Left ventricle myocardium inferior (tissue), 1 donor: ENCODE results near the gene HERC3. TPM values are rescaled to one million over a fixed set of nuclear protein-coding genes. Genes with fewer than 3 reads are reported as not detected.

ENCODE experiments used
- DNase-seq: peaks from one replicate; pipeline ENCODE4 v3.0.0-alpha.2; 2020
- H3K27ac ChIP-seq: fragments of 200-600 bp; replicated peaks from 2 replicates; pipeline ENCODE4 v1.8.0; 2021
- H3K27me3 ChIP-seq: fragments of 200-600 bp; 2 replicates; pipeline ENCODE4 v1.8.0; 2021; ENCODE audit warnings: low read depth
- H3K36me3 ChIP-seq: fragments of 200-600 bp; 2 replicates; pipeline ENCODE4 v1.8.0; 2021
- H3K4me1 ChIP-seq: fragments of 200-600 bp; 2 replicates; pipeline ENCODE4 v1.8.0; 2021
- H3K4me3 ChIP-seq: fragments of 200-600 bp; 2 replicates; pipeline ENCODE4 v1.8.0; 2021; ENCODE audit warnings: mild to moderate bottlenecking, moderate library complexity
- H3K9me3 ChIP-seq: fragments of 200-600 bp; replicated peaks from 2 replicates; pipeline ENCODE4 v1.8.0; 2021
- intact Hi-C: fragments of 100-400 bp; cut with micrococcal nuclease; formaldehyde crosslinking; loops from one replicate; pipeline ENCODE4 v1.11.0; 2022
- total RNA-seq: library from RNA; stranded (reverse); fragmentation: NEBNext Ultra II Directional; extraction: Animal tissue kit (Norgen Biotek cat#: 25700); gene quantifications from one replicate; pipeline ENCODE4 v1.2.1, GENCODE V29; 2021
- TF ChIP-seq, protein P1 (sequence below): fragments of 200-600 bp; IDR thresholded peaks from 2 replicates; pipeline ENCODE4 v1.8.0; 2021; ENCODE audit warnings: antibody characterized with exemption, mild to moderate bottlenecking, borderline replicate concordance
- donor health status: DM: no; HTN: yes; CAD: no; lungs with severe emphysema.

HERC3 gene
- total RNA-seq, 1 donor from 2014 or later = 56.8 TPM

DNA sequence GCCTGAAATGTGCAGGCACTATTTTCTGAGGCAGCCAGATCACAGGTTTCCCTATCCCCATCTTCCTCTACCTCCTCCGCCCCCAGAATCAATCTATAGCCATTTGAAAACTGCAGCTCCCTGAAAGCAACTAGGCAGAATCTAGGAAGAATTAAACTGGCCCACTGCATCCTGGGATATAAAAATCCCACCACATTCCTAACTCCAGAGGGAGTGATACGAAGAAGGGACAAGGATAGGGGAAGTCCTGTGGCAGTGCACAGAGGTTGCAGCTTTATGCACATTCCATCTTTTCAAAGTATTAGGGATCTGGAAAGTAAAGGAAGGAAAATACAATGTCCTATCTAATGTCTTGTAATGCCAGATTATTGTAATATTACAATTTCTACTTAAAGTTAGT lies 18.3 kb upstream of the HERC3 start:
- TF ChIP-seq, protein P1, sequence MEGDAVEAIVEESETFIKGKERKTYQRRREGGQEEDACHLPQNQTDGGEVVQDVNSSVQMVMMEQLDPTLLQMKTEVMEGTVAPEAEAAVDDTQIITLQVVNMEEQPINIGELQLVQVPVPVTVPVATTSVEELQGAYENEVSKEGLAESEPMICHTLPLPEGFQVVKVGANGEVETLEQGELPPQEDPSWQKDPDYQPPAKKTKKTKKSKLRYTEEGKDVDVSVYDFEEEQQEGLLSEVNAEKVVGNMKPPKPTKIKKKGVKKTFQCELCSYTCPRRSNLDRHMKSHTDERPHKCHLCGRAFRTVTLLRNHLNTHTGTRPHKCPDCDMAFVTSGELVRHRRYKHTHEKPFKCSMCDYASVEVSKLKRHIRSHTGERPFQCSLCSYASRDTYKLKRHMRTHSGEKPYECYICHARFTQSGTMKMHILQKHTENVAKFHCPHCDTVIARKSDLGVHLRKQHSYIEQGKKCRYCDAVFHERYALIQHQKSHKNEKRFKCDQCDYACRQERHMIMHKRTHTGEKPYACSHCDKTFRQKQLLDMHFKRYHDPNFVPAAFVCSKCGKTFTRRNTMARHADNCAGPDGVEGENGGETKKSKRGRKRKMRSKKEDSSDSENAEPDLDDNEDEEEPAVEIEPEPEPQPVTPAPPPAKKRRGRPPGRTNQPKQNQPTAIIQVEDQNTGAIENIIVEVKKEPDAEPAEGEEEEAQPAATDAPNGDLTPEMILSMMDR = peak; percentile 36
- DNase-seq = no peak
- intact Hi-C loops = no loop called here
- Histone ChIP-seq H3K27me3 (no peaks in the 10 kb centered on the region), H3K4me3 (no peak overlapping the region), H3K36me3 (no peaks in the 10 kb centered on the region), H3K9me3 (no peaks in the 10 kb centered on the region), H3K27ac (no peak overlapping the region), H3K4me1 (peaks cover 21% of the 10 kb centered on the region)

DNA sequence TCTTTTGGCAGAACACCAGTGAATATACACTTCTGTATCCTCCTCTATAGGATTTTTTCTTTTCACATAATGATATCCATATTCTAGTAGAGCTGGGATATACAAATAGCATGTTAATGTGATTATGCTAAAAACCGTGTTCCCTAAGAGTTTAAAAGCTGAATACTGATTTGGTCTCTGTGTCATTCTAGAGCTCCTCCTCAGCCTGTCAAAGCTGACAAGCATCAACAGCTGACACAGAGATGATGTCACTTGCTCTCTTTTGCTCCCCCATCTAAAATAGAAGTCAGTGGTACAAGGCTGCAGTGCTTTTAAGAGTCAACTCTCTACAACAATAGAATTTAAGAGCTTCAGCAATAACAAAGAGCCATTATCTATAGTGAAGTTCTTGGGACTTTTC lies 17.1 kb upstream of the HERC3 start:
- Histone ChIP-seq H3K27me3 (no peaks in the 10 kb centered on the region), H3K27ac (peak overlapping the region; percentile 26), H3K4me3 (no peak overlapping the region), H3K9me3 (no peaks in the 10 kb centered on the region), H3K36me3 (no peaks in the 10 kb centered on the region), H3K4me1 (peaks cover 21% of the 10 kb centered on the region)
- intact Hi-C loops = no loop called here
- TF ChIP-seq, protein P1 = no peak
- DNase-seq = no peak

DNA sequence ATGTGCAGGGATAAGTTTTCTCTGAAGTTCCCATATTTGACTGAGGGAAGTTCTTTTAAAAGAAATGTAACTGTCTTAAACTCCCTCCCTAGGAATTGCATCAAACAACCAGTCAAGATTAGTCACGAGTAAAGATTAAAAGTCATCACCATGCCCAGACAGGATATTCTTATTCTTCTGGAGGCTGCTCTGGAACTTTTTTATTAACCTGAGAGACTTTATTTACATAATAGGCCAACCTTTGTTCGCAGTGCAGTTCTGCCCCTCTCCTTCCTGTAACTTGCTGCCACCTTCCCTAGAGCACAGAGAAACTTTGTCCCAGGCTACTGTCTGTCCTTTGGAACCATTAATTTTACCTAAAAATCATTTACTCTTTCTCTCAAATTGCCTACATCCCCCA lies 9.8 kb upstream of the HERC3 start:
- H3K9me3 ChIP-seq = no peaks in the 10 kb centered on the region
- no peaks in the 10 kb centered on the region for H3K36me3 ChIP-seq
- intact Hi-C loops = no loop called here
- peak overlapping the region; percentile 78 for H3K27ac ChIP-seq
- DNase-seq = no peak
- H3K27me3 ChIP-seq = no peaks in the 10 kb centered on the region
- H3K4me1 ChIP-seq = peaks cover 28% of the 10 kb centered on the region
- TF ChIP-seq, protein P1 = no peak
- no peak overlapping the region for H3K4me3 ChIP-seq

DNA sequence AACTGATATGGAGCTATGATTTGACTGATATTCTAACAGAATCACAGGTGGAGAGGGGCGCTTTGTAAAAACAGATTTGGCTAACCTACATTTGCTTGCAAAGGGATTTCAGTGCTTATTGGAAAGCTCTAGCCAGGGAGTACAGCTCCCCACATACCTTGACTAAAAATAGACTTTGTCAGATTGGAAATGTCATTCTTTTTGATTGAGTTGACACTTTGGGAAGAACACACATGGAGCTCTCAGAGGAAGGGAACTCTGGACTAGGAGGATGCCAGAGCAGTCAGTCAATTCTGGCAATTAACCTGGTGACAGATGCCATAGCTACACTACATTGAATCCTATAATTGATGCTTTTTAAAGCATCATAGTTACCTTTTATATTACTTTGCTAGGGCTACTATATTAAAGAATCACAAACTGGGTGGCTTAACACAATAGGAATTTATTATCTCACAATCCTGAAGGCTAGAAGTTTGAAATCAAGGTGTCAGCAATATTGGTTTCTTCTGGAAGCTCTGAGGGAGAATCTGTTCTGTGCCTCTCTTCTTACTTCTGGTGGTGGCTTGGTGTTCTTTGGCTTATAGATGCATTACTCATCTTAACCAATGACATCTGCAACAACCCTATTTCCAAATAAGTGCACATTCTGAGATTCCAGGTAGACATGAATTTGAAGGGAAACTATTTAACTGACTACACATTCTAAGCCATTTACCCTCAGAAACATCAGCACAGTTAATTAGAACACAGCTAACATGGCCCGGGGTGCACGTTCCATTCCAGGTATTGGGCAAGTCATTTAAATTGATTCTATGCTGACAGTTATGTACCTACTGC lies 8.4 kb upstream of the HERC3 start:
- intact Hi-C loops = no loop called here
- Histone ChIP-seq H3K9me3 (no peaks in the 10 kb centered on the region), H3K27ac (peak overlapping the region; percentile 78)

DNA sequence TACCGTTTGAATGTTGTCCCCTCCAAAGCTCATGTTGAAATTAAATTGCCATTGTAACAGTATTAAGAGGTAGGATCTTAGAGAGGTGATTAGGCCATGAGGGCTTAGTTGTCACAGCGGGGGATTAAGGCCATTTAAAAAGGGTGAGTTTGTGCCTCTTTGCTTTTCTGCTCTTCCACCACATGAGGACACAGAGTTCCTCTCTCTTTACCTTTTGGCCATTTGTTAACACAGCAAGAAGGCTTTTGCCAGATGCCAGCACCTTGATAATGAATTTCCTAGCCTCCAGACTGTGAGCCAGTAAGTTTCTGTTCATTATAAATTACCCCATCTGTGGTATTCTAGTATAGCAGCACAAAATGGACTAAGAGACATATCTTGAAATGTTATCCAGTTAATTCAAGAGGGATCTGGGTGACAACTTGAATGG lies 7.8 kb upstream of the HERC3 start:
- Histone ChIP-seq H3K27me3 (no peaks in the 10 kb centered on the region), H3K36me3 (no peaks in the 10 kb centered on the region), H3K4me1 (peaks cover 38% of the 10 kb centered on the region), H3K4me3 (no peak overlapping the region), H3K9me3 (no peaks in the 10 kb centered on the region), H3K27ac (peak overlapping the region; percentile 78)
- intact Hi-C loops = no loop called here
- no peak for DNase-seq
- TF ChIP-seq, protein P1 = no peak

More for the DNA sequence above, 8.4 kb upstream of the HERC3 start:
- no peak for DNase-seq
- Histone ChIP-seq H3K36me3 (no peaks in the 10 kb centered on the region), H3K27me3 (no peaks in the 10 kb centered on the region), H3K4me1 (peaks cover 38% of the 10 kb centered on the region), H3K4me3 (no peak overlapping the region)
- TF ChIP-seq, protein P1 = no peak
